ENCODE measurements around the gene SLC25A48.

SLC25A48 gene

DNA sequence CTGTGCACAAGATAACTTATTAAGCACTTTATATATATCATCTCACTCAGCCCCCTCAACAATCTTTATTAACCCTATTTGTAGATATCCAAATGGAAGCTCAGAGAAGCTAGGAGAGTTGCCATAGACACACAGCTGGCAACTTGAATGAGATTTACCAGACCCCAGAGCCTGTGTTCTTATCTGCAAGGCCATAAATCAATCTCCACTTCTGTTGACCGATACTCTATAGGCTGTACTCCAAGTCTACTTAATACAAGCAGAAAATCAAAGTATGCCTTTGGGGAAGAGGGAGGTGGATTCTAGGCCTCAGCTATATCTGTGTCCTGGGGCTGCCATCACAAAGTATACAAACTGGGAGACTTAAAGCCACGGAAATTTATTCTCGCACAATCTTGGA lies 67.2 kb downstream of the SLC25A48 start:
- TF ChIP-seq EZH2phosphoT487 (IDR thresholded peaks at IDR 0.05; ENCODE audit: borderline replicate concordance, low read length), result no peak
- no peak for TF ChIP-seq CTCF (IDR thresholded peaks at IDR 0.05; ENCODE audit: low read depth, low read length, poor library complexity, severe bottlenecking)
- H3K36me3 ChIP-seq (ENCODE audit: control insufficient read depth, low read length), result no peaks in the 10 kb centered on the region
- H4K20me1 ChIP-seq (ENCODE audit: control insufficient read depth, insufficient read depth, low read depth, low read length), result no peaks in the 10 kb centered on the region
- H3K9me2 ChIP-seq (replicated peaks; ENCODE audit: control insufficient read depth, low read length), result no peaks in the 10 kb centered on the region
- H3K27ac ChIP-seq (ENCODE audit: low read depth, low read length), result no peak overlapping the region
- no peaks in the 10 kb centered on the region for H3F3A ChIP-seq (ENCODE audit: control insufficient read depth, insufficient read depth)
- peaks cover 43% of the 10 kb centered on the region for H3K27me3 ChIP-seq (ENCODE audit: control insufficient read depth, low read length)
- no peaks in the 10 kb centered on the region for H3K9me3 ChIP-seq (ENCODE audit: control insufficient read depth, insufficient read depth, low read length)
- no peak overlapping the region for H3K4me2 ChIP-seq (ENCODE audit: low read length)
- no peaks in the 10 kb centered on the region for H3K4me1 ChIP-seq (ENCODE audit: control insufficient read depth, low read length)
- no peaks in the 10 kb centered on the region for H3K79me2 ChIP-seq (ENCODE audit: control insufficient read depth, low read length)
- no peak overlapping the region for H3K4me3 ChIP-seq (ENCODE audit: low read length)

DNA sequence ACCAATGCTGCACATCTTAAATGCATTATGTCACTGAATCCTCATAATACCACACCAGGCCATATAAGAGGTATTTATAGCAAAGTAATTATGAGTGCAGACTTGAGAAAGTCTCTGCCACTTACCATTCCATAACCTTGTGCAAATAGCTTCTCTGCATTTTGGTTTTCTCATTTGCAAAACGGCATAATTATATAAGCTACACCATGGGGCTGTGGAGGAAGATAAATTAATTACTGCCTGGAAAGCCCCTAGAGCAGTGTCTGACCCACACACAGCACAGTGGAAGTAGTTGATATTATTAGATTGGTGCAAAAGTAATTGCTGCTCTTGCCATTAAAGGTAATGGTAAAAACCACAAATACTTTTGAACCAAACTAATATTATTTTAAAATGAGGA lies 70.7 kb downstream of the SLC25A48 start:
- no peak overlapping the region for H3K4me3 ChIP-seq (ENCODE audit: low read length)
- H3K9me2 ChIP-seq (replicated peaks; ENCODE audit: control insufficient read depth, low read length), result no peaks in the 10 kb centered on the region
- no peaks in the 10 kb centered on the region for H3F3A ChIP-seq (ENCODE audit: control insufficient read depth, insufficient read depth)
- H4K20me1 ChIP-seq (ENCODE audit: control insufficient read depth, insufficient read depth, low read depth, low read length), result no peaks in the 10 kb centered on the region
- no peaks in the 10 kb centered on the region for H3K79me2 ChIP-seq (ENCODE audit: control insufficient read depth, low read length)
- peaks cover 30% of the 10 kb centered on the region for H3K27me3 ChIP-seq (ENCODE audit: control insufficient read depth, low read length)
- no peak overlapping the region for H3K27ac ChIP-seq (ENCODE audit: low read depth, low read length)
- H3K36me3 ChIP-seq (ENCODE audit: control insufficient read depth, low read length), result no peaks in the 10 kb centered on the region
- TF ChIP-seq CTCF (IDR thresholded peaks at IDR 0.05; ENCODE audit: low read depth, low read length, poor library complexity, severe bottlenecking), result no peak
- no peak for TF ChIP-seq EZH2phosphoT487 (IDR thresholded peaks at IDR 0.05; ENCODE audit: borderline replicate concordance, low read length)
- no peaks in the 10 kb centered on the region for H3K4me1 ChIP-seq (ENCODE audit: control insufficient read depth, low read length)
- H3K9me3 ChIP-seq (ENCODE audit: control insufficient read depth, insufficient read depth, low read length), result no peaks in the 10 kb centered on the region
- no peak overlapping the region for H3K4me2 ChIP-seq (ENCODE audit: low read length)

DNA sequence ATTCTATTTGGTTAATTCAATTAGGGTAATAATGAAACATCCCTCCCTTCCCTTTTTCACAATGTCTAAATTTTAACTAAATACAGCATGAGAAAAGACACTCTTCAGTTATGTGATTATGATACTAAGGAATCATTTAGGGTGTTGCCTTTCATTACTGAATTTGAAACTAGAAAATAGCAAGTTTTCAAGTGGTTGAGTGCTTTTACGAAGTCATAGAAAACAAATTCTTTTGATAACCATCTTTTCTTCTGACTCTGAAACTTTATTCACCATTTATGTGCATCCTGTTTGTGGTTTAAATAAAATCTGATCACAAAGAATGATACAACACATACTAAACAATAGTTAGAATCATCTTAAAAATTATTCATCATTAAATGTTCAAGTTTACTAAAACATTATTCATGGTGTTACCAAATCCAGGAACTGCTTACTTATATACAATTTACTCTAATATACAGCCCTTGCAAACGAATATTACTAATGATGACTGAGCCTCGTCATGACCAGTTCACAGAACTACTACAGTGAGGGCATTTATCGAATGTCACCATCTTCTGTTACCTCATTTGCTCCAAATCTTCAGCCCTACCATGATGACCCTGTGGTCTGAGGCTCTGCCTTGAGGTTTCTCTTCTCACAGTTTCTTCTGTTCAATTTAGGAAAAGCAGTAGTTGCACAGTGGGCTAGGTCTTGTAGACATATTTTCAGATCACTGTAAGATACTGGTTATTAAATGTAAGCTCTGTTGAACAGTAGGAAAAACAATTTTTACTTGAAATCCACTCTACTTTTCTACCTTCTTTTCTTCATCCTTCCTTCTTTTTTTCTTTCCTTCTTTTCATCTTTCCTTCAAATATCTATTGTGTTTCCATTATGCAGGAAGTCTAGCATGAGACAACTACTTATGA lies 79.5 kb downstream of the SLC25A48 start:
- Histone ChIP-seq H3K9me3 (ENCODE audit: control insufficient read depth, insufficient read depth, low read length) (no peaks in the 10 kb centered on the region), H4K20me1 (ENCODE audit: control insufficient read depth, insufficient read depth, low read depth, low read length) (no peaks in the 10 kb centered on the region), H3K79me2 (ENCODE audit: control insufficient read depth, low read length) (no peaks in the 10 kb centered on the region), H3K4me1 (ENCODE audit: control insufficient read depth, low read length) (no peaks in the 10 kb centered on the region), H3K27ac (ENCODE audit: low read depth, low read length) (no peak overlapping the region), H3K4me3 (ENCODE audit: low read length) (no peak overlapping the region), H3K36me3 (ENCODE audit: control insufficient read depth, low read length) (no peaks in the 10 kb centered on the region), H3K27me3 (ENCODE audit: control insufficient read depth, low read length) (peaks cover 34% of the 10 kb centered on the region), H3K4me2 (ENCODE audit: low read length) (no peak overlapping the region), H3K9me2 (replicated peaks; ENCODE audit: control insufficient read depth, low read length) (no peaks in the 10 kb centered on the region), H3F3A (ENCODE audit: control insufficient read depth, insufficient read depth) (no peaks in the 10 kb centered on the region)
- no peak for TF ChIP-seq CTCF (IDR thresholded peaks at IDR 0.05; ENCODE audit: low read depth, low read length, poor library complexity, severe bottlenecking)
- no peak for TF ChIP-seq EZH2phosphoT487 (IDR thresholded peaks at IDR 0.05; ENCODE audit: borderline replicate concordance, low read length)

Measured in DOHH2 (cell line).